ENCODE data around the gene CAMTA1.

The CAMTA1 gene

DNA sequence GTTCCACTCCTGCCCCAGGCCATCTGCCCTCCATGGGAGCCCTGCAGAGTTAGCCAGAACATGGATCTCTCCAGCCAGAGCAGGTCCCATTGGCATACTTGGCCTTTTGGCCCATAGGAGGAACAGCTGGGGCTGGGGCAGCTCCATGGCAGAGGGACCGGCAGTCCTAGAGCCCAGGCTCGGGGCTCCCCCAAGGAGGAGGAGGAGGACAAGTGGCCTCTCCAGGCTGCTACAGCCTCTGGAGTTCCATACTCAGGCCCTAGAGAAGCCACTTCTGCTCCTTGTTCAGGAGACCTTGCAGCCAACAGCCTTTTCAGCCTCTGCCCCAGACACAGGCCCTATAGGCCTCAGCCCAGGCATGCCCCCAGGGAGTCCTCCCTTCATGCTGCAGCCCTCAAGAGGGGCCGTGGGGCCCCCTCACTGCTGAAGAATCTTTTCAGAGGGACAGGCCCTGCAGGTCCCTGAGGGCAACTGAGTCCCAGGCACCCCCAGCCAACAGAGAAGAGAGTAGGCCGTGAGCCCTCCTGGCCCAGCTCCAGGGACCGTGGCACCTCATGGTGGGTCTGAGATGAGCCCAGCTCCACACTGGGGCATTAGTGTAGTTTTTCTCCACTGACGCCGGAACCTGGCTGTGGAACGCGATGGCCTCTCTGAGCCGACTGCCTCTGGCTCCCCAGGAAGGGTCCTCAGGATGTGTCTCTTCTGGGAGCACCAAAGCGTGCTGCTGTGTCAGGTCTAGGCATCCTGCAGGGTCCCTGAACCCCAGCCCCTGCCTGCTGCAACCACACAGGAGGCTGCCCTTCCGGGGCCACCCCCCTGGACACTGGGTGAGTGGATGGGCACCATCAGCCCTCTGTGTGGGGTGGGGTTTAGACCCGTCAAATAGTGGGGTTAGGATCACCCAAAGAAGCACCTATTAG lies 688.2 kb downstream of the CAMTA1 start:
- no peak for DNase-seq

DNA sequence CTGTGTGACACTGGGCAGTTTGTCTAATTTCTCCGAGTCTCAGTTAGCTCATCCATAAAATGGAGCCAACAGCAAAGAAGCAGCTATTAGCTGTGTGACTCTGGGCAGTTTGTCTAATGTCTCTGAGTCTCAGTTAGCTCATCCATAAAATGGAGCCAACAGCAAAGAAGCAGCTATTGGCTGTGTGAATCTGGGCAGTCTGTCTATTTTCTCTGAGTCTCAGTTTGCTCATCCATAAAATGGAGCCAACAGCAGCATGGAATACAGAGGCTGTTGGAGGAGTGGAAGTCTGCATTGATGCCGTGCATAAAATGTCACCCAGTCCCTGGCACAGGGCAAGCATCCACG lies 688.9 kb downstream of the CAMTA1 start:
- DNase-seq, result no peak

DNA sequence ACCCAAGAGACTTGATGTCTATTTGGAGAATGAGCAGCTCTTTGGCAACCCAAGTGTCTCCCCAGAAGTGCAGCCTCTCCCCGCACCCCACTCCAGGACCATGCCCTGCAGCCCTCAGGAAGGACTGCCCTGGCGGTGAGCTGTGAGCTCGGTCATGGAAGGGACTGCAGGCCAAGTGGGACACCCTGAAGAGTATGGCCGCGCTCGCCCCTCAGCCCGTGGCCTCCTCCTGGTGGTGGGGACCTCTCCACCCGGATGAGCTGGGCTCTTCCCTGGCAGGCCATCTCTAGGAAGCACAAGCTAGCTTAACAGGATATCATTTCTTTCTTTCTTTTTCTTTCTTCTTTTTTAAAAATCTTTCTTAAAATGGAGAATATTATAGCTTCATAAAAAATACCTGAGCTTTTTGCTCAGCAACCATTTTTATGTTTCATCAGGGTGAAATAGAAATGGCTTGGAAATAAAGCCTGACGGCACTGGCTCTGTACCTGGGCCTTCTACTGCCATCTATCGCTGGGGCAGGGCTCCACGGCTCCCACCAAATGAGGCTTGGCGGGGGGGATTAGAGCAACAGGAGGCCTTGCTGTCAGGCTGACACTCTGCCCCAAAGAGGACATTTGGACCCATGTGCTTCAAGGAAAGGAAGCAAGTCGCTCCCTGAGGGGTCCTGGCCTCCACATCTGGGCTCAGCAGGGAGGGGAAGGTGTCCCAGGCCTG lies 689.7 kb downstream of the CAMTA1 start:
- no peak for DNase-seq

DNA sequence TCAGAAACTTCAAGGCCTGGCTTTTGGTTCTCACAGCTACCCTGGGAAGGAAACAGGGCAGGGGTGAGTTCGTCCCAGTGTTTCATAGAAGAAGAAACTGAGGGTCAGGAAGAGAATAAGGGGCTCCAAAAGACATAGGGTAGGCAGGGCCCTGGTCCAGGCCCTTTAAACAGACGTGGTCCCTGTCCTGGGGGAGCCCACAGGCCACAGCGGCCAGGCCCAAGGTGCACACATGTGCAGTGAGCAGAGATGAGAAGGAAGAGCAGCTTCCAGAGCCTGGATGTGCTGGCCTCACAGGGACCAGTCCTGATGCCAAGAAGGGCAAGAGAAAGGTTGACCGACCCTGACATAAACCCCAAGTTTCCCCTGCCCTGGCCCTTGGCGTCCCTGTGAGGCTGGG lies 690.4 kb downstream of the CAMTA1 start:
- no peak for DNase-seq

DNA sequence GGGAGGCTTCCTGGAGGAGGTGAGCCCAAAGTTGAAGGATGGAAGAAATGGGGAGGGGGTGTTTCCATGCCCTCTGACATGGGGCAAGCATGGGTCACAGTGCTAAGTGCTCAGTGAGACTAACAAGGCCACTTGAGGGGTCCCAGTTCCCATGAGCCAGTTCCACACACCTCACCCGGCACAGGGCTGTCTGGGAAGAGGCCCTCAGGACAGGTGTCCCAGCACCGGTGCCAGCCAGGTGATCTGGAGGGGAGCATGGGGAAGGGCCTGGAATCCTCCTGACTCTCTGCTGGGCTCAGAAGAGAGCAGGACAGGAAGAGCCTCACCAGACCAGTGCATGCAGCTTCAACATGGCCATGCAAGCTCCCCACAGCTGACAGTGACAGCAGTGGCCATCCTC lies 691.1 kb downstream of the CAMTA1 start:
- no peak for DNase-seq

DNA sequence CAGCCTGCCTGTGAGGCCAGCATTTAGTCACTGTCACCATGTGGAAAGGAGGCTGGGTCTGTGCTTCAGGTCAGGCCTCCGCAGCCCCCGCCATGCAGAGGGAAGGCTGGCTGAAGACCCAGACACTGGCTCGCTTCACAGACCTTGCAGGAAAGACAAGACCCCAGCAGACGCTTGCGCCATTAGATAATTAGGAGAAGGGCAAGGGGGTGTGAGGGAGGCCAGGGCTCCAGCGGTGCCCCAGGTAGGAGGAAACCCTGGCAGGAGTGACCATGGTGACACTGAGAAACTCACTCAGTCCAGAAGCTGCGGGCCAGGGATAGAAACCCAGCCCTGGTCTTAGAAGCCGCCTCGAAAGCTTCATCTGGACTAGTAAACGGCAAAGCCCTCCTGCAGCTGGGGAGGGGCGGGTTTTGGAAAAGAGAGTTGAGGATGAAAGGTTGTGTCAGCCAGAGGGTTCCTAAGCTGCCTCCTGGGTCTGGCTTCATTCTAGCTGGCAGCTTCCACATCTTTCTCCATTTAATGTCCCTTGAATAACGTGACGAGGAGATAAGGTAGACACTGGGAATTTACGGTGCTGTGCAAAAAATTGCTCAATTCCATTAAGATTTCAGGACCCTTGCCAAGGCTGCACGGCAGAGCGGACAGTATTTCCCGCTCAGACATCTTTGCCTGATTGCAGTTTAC lies 691.8 kb downstream of the CAMTA1 start:
- no peak for DNase-seq

DNA sequence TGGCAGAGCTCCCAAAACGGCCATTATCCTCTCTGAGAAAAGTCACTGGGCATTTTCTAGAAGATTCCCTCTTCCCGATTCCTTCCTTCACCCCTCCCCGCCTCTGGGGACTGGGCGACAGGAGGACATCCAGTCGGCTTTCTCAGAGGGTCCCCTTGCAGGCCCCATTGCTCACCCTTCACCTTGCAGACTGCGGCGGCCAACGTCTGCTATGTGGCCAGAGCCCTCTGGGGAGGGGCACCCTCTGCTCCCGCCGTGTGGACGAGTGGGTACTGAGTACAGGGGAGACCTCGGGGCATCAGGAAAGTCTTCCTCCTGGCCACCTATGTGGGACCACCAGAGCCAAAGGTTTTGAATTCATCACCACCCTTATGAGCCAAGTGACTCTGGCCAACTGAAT lies 692.3 kb downstream of the CAMTA1 start:
- DNase-seq, result no peak

DNA sequence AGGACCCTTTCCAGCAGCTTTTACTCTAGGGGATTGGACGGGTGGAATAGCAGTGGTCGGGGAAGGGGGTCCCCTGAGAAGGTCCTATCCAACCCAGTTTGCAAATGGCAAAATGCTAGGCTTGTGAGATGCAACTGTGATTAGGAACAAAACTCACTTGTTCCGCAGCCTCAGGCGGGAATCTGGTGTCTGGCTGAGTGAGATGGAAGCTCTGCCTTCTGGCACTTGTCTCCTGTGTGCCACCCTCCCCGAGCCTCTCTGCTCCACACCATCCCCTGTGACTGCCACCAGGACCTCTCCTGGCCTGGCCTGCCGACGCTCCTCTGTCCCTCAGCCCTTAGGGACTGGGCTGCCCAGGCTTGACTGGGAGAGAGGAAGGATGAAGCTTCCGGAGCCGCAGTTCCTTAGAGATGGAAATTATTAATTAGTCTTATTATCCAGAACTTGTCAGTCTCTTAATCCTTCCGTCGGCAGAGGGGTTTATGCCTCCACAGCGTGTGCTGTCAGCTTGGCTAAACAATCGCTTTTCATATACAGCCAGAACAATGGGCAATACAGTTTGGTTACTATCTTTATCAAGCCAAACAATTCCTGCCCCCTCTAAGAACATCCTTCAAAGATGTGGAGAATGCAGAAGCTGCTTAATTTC lies 693.0 kb downstream of the CAMTA1 start:
- DNase-seq, result no peak

DNA sequence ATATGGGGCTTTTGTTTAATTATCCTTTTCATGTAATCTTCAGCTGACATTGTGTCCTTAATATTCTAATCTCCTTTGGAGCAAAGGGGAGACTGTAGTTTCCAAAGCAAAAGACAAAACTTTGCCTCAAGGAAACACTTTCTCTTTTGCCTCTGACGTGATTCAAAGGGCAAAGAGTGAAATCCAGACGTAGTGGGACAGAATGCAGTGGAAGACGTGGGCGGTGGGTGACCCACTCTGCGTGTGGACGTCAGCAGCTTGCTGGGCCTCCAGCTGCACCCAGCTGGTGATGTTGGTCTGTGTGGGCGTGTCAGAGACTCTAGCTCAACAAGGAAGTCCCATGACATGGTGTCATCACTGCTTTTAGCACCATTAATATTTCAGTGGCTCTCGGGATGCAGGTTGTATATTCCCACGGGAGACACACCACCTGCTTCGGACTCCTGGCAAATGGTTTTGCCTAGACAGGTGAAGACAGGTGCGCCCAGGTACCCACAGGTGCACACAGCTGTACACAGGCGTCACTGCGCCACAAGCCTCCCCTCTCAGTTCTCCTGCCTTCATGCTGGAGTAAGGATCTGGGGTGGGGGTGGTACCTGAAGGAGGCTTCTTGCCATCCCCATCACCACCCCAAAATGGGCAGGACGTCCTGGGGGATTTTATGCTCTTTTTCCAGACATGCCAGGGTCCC lies 693.7 kb downstream of the CAMTA1 start:
- no peak for DNase-seq

DNA sequence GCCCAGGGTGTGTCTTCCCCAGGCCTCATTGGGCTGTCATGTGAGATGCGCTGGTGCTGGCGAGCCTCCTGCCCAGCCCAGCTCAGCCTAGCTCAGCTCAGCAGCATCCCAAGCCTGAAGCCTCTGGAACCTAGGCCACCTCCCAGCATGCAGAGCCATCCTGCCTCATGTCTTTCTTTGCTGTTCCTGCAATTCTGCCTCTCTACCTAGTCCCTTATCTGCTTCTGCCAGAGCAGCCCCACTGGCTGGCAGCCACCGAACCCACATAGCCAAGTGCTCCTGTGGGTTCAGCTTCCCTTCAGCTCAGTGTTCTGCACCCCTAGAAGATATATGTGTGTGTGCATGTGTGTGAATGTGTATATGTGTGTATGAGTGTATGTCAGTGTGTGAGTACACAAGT lies 694.3 kb downstream of the CAMTA1 start:
- no peak for DNase-seq

DNA sequence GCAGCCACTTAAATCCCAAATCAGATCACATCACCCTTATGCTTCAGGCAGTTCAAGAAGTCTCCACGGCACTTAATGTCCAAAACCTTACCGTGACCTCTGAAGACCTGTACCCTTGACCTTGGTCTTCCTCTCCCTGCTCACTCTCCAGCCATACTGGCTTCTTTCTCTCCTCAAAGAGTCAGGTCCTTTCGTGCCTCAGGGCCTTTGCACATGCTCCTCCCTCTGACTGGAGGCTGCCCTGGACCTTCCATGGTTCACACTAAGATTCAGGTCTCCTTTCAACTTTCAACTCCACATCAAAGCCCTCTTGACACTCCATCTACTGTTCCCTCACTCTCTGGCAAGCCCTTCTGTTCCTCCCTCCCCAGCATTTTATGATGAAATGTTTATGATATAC lies 695.9 kb downstream of the CAMTA1 start:
- no peak for DNase-seq

DNA sequence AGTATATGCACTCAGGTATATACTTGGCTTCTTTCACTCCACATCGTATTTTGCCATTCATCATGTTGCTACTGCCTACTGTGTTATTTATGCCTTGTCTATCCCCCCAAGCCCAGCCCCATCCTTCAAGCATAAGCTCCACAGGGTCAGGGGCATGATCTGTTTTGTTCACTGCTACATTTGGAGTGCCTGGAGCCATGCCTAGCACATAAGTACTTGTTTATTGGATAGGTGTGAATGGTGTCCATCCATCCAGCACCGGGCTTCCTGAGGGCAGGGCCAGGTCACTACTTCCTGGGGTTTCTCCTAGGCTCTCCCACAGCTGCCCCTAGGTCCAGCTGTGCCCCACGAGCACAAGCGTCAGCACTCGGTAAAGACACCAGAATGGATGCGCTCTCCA lies 696.8 kb downstream of the CAMTA1 start:
- no peak for DNase-seq

DNA sequence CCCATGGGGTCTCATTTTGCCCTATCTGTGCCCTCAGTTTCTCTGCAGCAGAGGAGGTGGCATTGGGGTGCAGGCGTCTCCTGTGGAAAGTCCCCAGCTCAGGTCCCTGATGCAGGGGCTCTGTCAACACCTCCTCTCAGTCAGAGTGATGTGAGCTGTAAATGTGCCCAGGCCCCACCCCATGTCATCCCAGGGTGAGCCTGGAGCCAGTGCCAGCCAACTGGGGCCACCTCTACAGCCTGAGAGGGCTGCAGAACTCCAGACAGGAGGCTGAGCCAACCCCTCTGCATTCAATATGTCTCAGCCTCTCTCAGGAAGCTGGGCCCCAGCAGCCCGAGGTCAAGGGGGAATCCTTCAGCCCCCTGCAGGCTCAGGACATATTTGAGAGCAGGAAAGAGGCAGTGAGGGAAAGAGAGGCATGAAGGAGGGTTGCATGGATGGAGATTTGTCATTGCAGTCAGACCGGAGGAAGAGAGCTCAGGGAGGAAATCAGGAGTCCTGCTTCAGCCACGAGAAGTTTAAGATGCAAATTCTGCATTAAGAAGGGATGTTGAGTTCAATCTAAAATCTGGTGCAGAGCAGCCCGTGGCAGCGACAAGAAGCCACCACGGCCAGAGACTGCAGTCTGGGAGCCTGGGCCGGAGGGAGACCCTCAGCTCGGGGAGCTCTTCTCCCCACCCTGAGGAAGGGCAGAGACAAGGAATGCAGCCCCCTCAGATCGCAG lies 697.7 kb downstream of the CAMTA1 start:
- no peak for DNase-seq

DNA sequence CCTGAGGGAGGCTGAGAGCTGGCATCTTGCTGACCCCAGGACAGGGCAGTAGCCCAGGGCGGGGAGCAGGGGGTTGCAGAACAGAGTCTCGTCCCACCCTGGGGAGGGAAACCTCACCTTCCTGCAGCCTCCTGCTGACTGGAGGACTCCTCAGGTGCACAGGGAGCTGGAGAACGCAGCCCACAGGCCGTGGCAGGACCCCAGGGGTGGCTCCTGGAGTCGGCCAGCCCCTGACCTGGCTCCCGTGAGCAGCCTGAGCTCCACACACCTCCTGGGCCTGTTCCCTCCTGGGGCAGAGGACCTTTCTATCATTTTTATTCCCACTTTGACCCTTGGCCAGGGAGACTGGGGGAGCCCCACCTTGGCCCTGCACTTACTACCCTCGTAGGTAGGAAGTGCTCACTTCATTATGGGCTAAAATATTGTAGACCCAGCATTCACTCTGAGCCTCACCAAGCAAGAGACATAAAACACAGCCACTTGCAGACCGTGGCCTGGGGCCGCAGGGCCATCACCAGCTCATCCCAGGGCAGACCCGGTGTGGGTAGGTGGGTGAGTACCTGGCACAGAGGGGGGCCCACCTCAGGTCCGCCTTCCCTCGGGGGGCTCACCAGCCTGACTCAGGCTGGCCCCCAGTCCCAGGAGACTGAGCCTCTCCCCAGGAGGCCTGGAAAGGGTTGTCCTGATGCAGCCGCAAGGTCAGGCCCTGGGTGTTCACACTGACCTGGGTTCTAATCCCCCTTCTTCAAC lies 698.6 kb downstream of the CAMTA1 start:
- DNase-seq, result no peak

DNA sequence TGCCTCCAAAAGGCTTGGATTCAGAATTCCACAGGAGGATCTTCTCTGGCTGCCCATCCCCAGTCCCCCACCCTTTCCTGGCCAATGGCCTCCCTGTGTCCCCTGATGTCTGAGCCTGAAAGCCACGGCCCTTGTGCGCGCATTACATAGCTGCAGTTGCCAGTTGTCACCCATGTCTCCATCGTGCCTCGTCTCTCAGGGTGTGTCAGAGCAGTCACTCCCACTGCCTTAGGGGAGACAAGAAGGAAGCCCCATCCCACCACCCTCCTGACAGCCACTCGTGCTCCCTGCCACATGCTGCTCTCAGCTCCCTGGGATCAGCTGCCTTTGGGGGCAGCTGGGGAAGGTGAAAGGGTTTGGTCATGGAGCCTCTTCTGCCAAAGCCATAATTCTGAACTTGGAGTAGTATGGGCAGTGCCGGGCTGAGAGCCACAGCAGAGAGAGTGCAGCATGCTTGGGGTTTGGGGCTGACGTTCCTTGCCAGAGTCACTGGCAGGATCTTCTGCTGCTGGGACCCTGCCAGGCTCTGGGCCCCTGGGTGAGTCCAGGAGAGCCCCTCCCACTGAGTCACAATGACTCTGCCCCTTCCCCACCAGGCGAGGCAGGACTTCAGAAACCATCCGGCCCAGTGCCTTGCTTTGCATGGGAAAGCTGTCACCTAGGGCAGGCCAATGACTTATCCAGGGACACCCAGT lies 700.0 kb downstream of the CAMTA1 start:
- no peak for DNase-seq

DNA sequence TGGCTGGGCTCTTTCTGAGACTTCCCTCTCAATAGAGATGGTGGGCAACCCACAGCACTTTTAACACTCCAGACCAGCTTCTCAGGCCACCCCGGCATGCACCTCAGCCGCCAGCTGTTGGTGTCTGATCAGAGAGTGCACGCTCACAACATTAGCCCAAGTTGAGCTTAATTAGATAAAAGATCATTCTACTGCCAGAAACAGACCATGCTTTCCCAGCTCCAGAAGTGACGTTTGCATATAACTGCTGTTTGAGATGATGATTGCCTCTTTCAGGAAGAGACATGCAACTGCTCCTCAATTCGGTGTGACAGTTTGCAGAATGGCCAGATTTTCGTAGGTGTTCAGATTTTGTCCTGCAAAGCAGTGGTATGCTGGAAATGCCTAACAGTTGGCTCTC lies 700.6 kb downstream of the CAMTA1 start:
- DNase-seq, result no peak

DNA sequence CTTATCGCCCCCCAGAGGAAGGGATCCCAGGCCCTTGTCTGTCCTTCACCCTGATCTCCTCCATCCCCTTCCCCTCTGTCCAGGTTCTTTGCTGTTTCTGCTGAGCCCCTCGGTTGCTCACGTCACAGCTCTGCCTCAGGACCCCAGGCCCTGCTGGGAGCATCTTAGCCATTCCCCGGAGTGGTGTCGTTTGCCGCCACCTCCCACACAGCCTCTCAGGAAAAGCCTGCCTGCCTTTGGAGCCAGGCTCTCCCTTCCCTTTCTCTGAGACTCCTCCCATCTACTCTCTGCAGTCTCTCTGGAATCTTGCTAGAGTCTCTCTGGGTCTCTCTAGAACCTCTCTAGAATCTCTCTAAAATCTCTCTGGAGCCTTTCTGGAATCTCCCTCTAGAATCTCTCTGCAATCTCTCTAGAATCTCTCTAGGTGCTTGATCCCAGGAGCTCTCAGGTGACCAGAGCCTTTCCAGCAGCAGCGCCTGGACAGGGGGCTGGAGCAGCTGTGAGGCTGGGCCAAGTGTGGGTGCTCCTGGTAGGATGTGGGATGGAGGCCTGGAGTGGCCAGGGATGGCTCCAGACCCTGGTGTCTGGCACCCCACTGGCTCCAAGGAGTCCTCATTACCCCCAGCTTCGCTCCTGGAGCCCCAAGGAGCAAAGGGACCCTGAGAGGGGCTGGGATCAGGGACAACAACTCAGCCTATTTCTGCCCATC lies 702.7 kb downstream of the CAMTA1 start:
- no peak for DNase-seq

DNA sequence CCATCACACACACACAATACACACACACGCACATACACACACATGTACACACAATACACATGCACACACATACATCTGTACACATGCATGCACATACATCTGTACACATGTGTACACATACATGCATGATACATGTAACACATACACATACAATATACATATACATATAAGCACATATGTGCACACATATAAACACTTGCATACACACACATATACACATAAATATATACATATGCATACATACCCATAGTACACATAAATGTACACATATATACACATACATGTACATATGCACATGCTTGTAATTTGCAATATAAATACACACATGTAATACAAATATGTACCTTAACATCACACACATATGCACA lies 703.2 kb downstream of the CAMTA1 start:
- DNase-seq, result no peak

DNA sequence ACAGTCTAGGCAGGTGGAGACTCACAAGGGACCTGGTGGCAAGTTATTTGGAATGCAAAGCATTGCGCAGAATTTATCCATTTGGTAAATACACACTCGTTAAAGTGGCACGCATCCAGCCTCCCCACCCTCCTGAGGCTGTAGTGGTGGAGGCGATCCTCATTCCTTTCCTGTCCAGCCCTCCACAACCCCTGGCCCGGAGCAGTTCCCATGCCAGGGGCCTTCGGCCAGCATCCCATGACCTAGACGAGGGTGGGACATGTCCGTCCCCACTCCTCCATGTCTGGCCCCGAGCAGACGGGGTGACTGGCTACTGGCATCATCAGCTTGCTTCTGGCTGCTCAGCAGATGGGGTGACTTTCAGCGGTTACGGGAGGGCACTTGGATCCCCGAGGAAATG lies 704.3 kb downstream of the CAMTA1 start:
- DNase-seq, result no peak

DNA sequence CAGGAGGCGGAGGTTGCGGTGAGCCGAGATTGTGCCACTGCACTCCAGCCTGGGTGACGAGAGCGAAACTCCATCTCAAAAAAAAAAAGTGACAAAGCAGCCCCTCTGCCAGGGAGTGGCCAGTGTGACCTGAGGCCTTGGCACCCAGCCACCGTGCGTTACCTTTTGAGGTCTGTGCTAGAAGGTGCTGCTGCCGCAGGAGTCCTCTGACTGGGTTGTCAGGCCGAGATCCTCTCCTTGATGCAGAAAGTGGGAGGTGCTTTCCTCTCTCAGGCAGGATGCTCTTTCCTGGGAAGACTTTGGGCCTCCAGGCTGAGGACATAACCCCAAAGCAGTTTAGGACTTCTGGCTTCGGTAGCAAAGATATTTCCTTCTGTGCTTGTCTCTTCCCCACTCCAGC lies 705.3 kb downstream of the CAMTA1 start:
- DNase-seq, result no peak
